ENCODE measurements around the gene PLCB4. TPM values are rescaled to one million over a fixed set of nuclear protein-coding genes. Genes with fewer than 3 reads are reported as not detected.

The PLCB4 gene
- total RNA-seq, 4 donors from 2014 or later: 30.7 to 61.8 (median 47.6) TPM

GRCh38 chr20:9388160-9388812 lies 319.4 kb downstream of the PLCB4 start:
- 97% methylated on average over 8 of the region's 8 CpGs for WGBS
- Histone ChIP-seq H3K36me3 (peaks cover 0 to 39% (median 17%) of the 10 kb centered on the region in 4 donors), H3K27me3 (no peaks in the 10 kb centered on the region), H3K27ac (replicated peaks in 1 of 4) (no peak overlapping the region), H3K4me3 (no peak overlapping the region), H3K9me3 (no peaks in the 10 kb centered on the region), H3K4me1 (peaks cover 0 to 32% (median 28%) of the 10 kb centered on the region in 4 donors)
- DNase-seq (ENCODE audit: extremely low spot score): no peak
- intact Hi-C loops (cut with DNase I): no loop called here
- TF ChIP-seq POLR2A (IDR thresholded peaks at IDR 0.05; ENCODE audit: low read depth) (no peak), EP300 (IDR thresholded peaks at IDR 0.05) (no peak)
- TF ChIP-seq, protein P1, sequence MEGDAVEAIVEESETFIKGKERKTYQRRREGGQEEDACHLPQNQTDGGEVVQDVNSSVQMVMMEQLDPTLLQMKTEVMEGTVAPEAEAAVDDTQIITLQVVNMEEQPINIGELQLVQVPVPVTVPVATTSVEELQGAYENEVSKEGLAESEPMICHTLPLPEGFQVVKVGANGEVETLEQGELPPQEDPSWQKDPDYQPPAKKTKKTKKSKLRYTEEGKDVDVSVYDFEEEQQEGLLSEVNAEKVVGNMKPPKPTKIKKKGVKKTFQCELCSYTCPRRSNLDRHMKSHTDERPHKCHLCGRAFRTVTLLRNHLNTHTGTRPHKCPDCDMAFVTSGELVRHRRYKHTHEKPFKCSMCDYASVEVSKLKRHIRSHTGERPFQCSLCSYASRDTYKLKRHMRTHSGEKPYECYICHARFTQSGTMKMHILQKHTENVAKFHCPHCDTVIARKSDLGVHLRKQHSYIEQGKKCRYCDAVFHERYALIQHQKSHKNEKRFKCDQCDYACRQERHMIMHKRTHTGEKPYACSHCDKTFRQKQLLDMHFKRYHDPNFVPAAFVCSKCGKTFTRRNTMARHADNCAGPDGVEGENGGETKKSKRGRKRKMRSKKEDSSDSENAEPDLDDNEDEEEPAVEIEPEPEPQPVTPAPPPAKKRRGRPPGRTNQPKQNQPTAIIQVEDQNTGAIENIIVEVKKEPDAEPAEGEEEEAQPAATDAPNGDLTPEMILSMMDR (IDR thresholded peaks at IDR 0.05): no peak

DNA sequence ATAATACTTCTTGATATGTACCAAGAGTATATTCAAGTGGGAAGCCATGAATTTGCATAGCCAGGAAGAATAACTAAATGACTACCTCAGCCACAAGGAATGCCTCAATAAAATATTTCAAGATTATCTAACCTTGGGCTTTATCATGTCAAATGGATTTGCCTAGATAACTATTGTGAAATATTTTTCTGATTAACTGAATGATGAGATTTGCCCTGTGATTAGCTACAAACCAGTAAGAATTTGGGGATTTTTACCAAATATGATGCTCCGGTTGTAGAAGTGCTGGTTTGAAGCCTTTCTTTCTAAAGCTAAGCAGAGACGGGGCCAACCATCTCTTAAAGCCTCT lies 319.9 kb downstream of the PLCB4 start:
- Histone ChIP-seq H3K36me3 (peaks cover 0 to 35% (median 16%) of the 10 kb centered on the region in 4 donors), H3K4me1 (peaks cover 0 to 35% (median 28%) of the 10 kb centered on the region in 4 donors), H3K9me3 (no peaks in the 10 kb centered on the region), H3K27me3 (no peaks in the 10 kb centered on the region), H3K27ac (replicated peaks in 1 of 4) (no peak overlapping the region), H3K4me3 (no peak overlapping the region)
- intact Hi-C loops (cut with DNase I): no loop called here
- no peak for DNase-seq (ENCODE audit: extremely low spot score)
- 76% methylated on average over 2 of the region's 2 CpGs for WGBS
- TF ChIP-seq, protein P1 (IDR thresholded peaks at IDR 0.05): no peak
- TF ChIP-seq POLR2AphosphoS5 (IDR thresholded peaks at IDR 0.05) (no peak), POLR2A (IDR thresholded peaks at IDR 0.05; ENCODE audit: low read depth) (no peak), EP300 (IDR thresholded peaks at IDR 0.05) (no peak)

DNA sequence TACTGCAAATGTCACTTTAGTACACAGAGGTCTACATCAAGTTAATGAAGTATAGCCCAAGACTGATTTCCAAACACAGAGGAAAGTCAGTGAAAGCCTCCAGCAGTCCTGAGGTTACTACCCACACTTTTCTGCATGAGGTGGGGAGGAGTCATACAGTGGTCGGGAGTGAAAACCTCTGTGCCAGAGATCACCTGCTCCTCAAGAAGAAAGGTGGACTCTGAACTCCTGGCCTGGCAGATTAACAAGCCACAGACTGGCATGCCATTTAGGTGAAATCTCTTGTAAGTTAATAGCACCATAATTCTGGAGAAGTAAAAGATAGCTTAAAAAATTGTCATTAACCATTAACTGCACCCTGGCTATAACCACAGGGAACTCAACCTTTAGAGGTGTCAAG lies 320.5 kb downstream of the PLCB4 start:
- TF ChIP-seq, protein P1 (IDR thresholded peaks at IDR 0.05): no peak
- TF ChIP-seq EP300 (IDR thresholded peaks at IDR 0.05) (no peak), POLR2AphosphoS5 (IDR thresholded peaks at IDR 0.05) (no peak), POLR2A (IDR thresholded peaks at IDR 0.05; ENCODE audit: low read depth) (no peak)
- H3K9me3 ChIP-seq: no peaks in the 10 kb centered on the region
- peaks cover 0 to 34% (median 13%) of the 10 kb centered on the region in 4 donors for H3K36me3 ChIP-seq
- no peaks in the 10 kb centered on the region for H3K27me3 ChIP-seq
- no peak for DNase-seq (ENCODE audit: extremely low spot score)
- 100% methylated on average over 1 of the region's 1 CpG for WGBS
- intact Hi-C loops (cut with DNase I): no loop called here
- H3K27ac ChIP-seq (replicated peaks in 1 of 4): no peak overlapping the region
- peaks cover 0 to 35% (median 28%) of the 10 kb centered on the region in 4 donors for H3K4me1 ChIP-seq
- no peak overlapping the region for H3K4me3 ChIP-seq

- Histone ChIP-seq H3K36me3 (peaks cover 0 to 34% (median 14%) of the 10 kb centered on the region in 4 donors), H3K4me3 (no peak overlapping the region), H3K4me1 (peaks cover 0 to 35% (median 28%) of the 10 kb centered on the region in 4 donors), H3K9me3 (no peaks in the 10 kb centered on the region), H3K27me3 (no peaks in the 10 kb centered on the region), H3K27ac (replicated peaks in 1 of 4) (no peak overlapping the region)
- no peak for TF ChIP-seq POLR2A (IDR thresholded peaks at IDR 0.05; ENCODE audit: low read depth)
- no peak for TF ChIP-seq EP300 (IDR thresholded peaks at IDR 0.05)
- no peak for TF ChIP-seq POLR2AphosphoS5 (IDR thresholded peaks at IDR 0.05)
- TF ChIP-seq, protein P1 (IDR thresholded peaks at IDR 0.05): no peak
- intact Hi-C loops (cut with DNase I): loop anchor here (5.0 to 10.0 kb wide), 2 partner anchors 536 to 598 kb away; no protein-coding TSS in a partner anchor
- DNase-seq (ENCODE audit: extremely low spot score): no peak
- 46% methylated on average over 3 of the region's 3 CpGs for WGBS
Measured at GRCh38 chr20:9390441-9390840, 321.6 kb downstream of the PLCB4 start.
